Spleen (tissue), 11 donors: ENCODE measurements around the gene ATXN7L2. TPM values are rescaled to one million over a fixed set of nuclear protein-coding genes. Genes with fewer than 3 reads are reported as not detected.

Experiments
- DNase-seq: peaks from one replicate; pipeline ENCODE4 v3.0.0-alpha.2; 2020
- H3K27ac ChIP-seq, 8 donors: fragments of 200-600 bp; sonication (generic) in 7 of 8; 1 replicate in 4 of 8; 2 replicates in 4 of 8; pipeline versions ENCODE4 v1.5.0 to v1.8.0; 2016 to 2021; ENCODE audit warnings: inconsistent platforms in 4 of 8, mild to moderate bottlenecking in 4 of 8, moderate library complexity in 1 of 8
- H3K27me3 ChIP-seq, 7 donors: fragments of 200-600 bp; sonication (generic) in 6 of 7; replicated peaks in 1 of 7; 1 replicate in 4 of 7; 2 replicates in 3 of 7; pipeline versions ENCODE4 v1.5.0 to v1.8.0; 2016 to 2021; ENCODE audit warnings: inconsistent platforms in 3 of 7, mild to moderate bottlenecking in 1 of 7
- H3K36me3 ChIP-seq, 6 donors: fragments of 200-600 bp; sonication (generic) in 5 of 6; 1 replicate in 4 of 6; 2 replicates in 2 of 6; pipeline versions ENCODE4 v1.5.0 to v1.8.0; 2016 to 2021; ENCODE audit warnings: inconsistent platforms in 2 of 6
- H3K4me1 ChIP-seq, 6 donors: fragments of 200-600 bp; sonication (generic) in 5 of 6; 1 replicate in 3 of 6; 2 replicates in 3 of 6; pipeline versions ENCODE4 v1.5.0 to v1.8.0; 2016 to 2021; ENCODE audit warnings: inconsistent platforms in 3 of 6
- H3K4me3 ChIP-seq, 8 donors: fragments of 200-600 bp; sonication (generic) in 7 of 8; 1 replicate in 4 of 8; 2 replicates in 4 of 8; pipeline versions ENCODE4 v1.5.0 to v1.8.0; 2016 to 2021; ENCODE audit warnings: inconsistent platforms in 4 of 8, mild to moderate bottlenecking in 4 of 8, moderate library complexity in 2 of 8
- H3K9me3 ChIP-seq, 8 donors: fragments of 200-600 bp; sonication (generic) in 7 of 8; 1 replicate in 4 of 8; 2 replicates in 4 of 8; pipeline versions ENCODE4 v1.5.0 to v1.8.0; 2016 to 2021; ENCODE audit warnings: inconsistent platforms in 4 of 8
- CTCF ChIP-seq, 11 experiments: fragments of 200-600 bp in 7 of 11; fragments of 450-650 bp in 4 of 11; sonication (generic) in 4 of 11; IDR thresholded peaks in 8 of 11; conservative IDR thresholded peaks in 3 of 11; 1 replicate in 7 of 11; 2 replicates in 4 of 11; pipeline versions ENCODE4 v1.4.0 to v1.8.0; 2016 to 2021; ENCODE audit warnings: antibody characterized with exemption in 11 of 11, inconsistent platforms in 4 of 11, mild to moderate bottlenecking in 1 of 11
- POLR2A ChIP-seq, 3 donors: fragments of 450-650 bp; IDR thresholded peaks; one replicate each; pipeline ENCODE4 v1.5.1; 2017; ENCODE audit warnings: antibody characterized with exemption in 3 of 3, mild to moderate bottlenecking in 1 of 3
- POLR2AphosphoS5 ChIP-seq, 3 donors: sonication (generic); formaldehyde crosslinking; IDR thresholded peaks; one replicate each; pipeline ENCODE4 v1.5.1; 2017; ENCODE audit warnings: antibody characterized with exemption in 3 of 3
- WGBS, 5 donors: extraction: QIAGEN DNeasy Blood & Tissue Kit in 3 of 5; methylation state at CpG; one replicate each; pipeline versions ENCODE4 v1.1.5 to v1.1.7; 2013 to 2018; 5-methylcytosine and 5-hydroxymethylcytosine counted together
- intact Hi-C: fragments of 100-400 bp; cut with DNase I; formaldehyde crosslinking; loops from one replicate; pipeline ENCODE4 v1.15.0; 2023; ENCODE audit warnings: low total_unique reads
- polyA plus RNA-seq, 3 donors: library from polyadenylated mRNA; stranded (reverse); fragments of 200-250 nt; gene quantifications; one replicate each; pipeline ENCODE4 v1.2.1, GENCODE V29; 2013
- total RNA-seq, 7 donors: library from RNA; depleted of rRNA in 3 of 7; stranded (reverse); fragments of >200 nt in 3 of 7; fragmentation: NEBNext Ultra II Directional in 4 of 7; extraction: Animal tissue kit (Norgen Biotek cat#: 25700) in 4 of 7; gene quantifications; one replicate each; pipeline versions ENCODE4 v1.1.0 to v1.2.1, GENCODE V29; 2016 to 2021
- donor health status: healthy with polysubstance abuse.
- donor health status: DM: no; HTN: no; CAD: no; lungs with moderate emphysema.
- donor health status: DM: no; HTN: no; CAD: no.
- donor health status: Bipolar disorder and iron deficiency.
- donor health status: healthy.
- donor health status: DM: no; HTN: no; CAD: no.
- donor health status: DM: yes; HTN: yes; CAD: no.

The ATXN7L2 gene
- total and polyA plus RNA-seq, 10 donors, result 7.1 to 16.8 (median 8.8) TPM

GRCh38 chr1:109488696-109489095, 5.0 kb downstream of the ATXN7L2 start:
- Histone ChIP-seq H3K9me3 (no peaks in the 10 kb centered on the region), H3K27me3 (no peaks in the 10 kb centered on the region), H3K4me3 (no peak overlapping the region), H3K27ac (peak overlapping the region in 4 of 8 donors; percentile 26 to 51 (median 32)), H3K4me1 (peaks cover 12 to 85% (median 51%) of the 10 kb centered on the region in 6 donors), H3K36me3 (peaks cover 0 to 51% (median 0%) of the 10 kb centered on the region in 6 donors)
- WGBS, 5 donors, result 79 to 88% (median 83%) methylated on average over 11 to 12 of the region's 12 CpGs
- DNase-seq, result no peak
- TF ChIP-seq POLR2AphosphoS5 (IDR thresholded peaks at IDR 0.05), result no peak
- TF ChIP-seq CTCF (IDR thresholded peaks at IDR 0.05 in 8 of 11, conservative IDR thresholded peaks at IDR 0.05 in 3 of 11), result no peak
- TF ChIP-seq POLR2A (IDR thresholded peaks at IDR 0.05), result no peak
- intact Hi-C loops, result no loop called here

GRCh38 chr1:109490029-109490933, 6.6 kb downstream of the ATXN7L2 start:
- no peak overlapping the region for H3K4me3 ChIP-seq
- H3K9me3 ChIP-seq, result no peaks in the 10 kb centered on the region
- peak overlapping the region in 6 of 8 donors; percentile 14 to 64 (median 50) for H3K27ac ChIP-seq
- no peaks in the 10 kb centered on the region for H3K27me3 ChIP-seq
- peak; percentile 84 for DNase-seq
- H3K36me3 ChIP-seq, result peaks cover 0 to 51% (median 0%) of the 10 kb centered on the region in 6 donors
- H3K4me1 ChIP-seq, result peaks cover 14 to 84% (median 50%) of the 10 kb centered on the region in 6 donors
- TF ChIP-seq POLR2A (IDR thresholded peaks at IDR 0.05) (no peak), POLR2AphosphoS5 (IDR thresholded peaks at IDR 0.05) (no peak), CTCF (IDR thresholded peaks at IDR 0.05 in 8 of 11, conservative IDR thresholded peaks at IDR 0.05 in 3 of 11) (peak; percentile 64 to 92 (median 84))
- intact Hi-C loops, result loop anchor here (2.0 kb wide), 1 partner anchor 43 kb away; no protein-coding TSS in a partner anchor
- 85 to 97% (median 91%) methylated on average over 3 to 11 of the region's 11 CpGs for WGBS, 5 donors

- H3K27me3 ChIP-seq, result no peaks in the 10 kb centered on the region
- peaks cover 0 to 55% (median 2%) of the 10 kb centered on the region in 6 donors for H3K36me3 ChIP-seq
- peak overlapping the region in 6 of 8 donors; percentile 14 to 64 (median 50) for H3K27ac ChIP-seq
- H3K4me1 ChIP-seq, result peaks cover 19 to 84% (median 53%) of the 10 kb centered on the region in 6 donors
- intact Hi-C loops, result loop anchor here (2.0 kb wide), 1 partner anchor 42 kb away; no protein-coding TSS in a partner anchor
- DNase-seq, result peak; percentile 83
- H3K4me3 ChIP-seq, result no peak overlapping the region
- H3K9me3 ChIP-seq, result no peaks in the 10 kb centered on the region
- 74 to 92% (median 84%) methylated on average over 10 to 11 of the region's 11 CpGs for WGBS, 5 donors
- no peak for TF ChIP-seq POLR2A (IDR thresholded peaks at IDR 0.05)
- peak in 1 of 11 experiments; percentile 2 for TF ChIP-seq CTCF (IDR thresholded peaks at IDR 0.05 in 8 of 11, conservative IDR thresholded peaks at IDR 0.05 in 3 of 11)
- TF ChIP-seq POLR2AphosphoS5 (IDR thresholded peaks at IDR 0.05), result peak in 2 of 3 donors; percentile 52
Measured at GRCh38 chr1:109490934-109491302, 7.2 kb downstream of the ATXN7L2 start.

- intact Hi-C loops, result loop anchor here (2.0 kb wide), 1 partner anchor 41 kb away; no protein-coding TSS in a partner anchor
- peaks cover 0 to 55% (median 6%) of the 10 kb centered on the region in 6 donors for H3K36me3 ChIP-seq
Measured at GRCh38 chr1:109491372-109491771, 7.7 kb downstream of the ATXN7L2 start.

More at GRCh38 chr1:109491372-109491771, 7.7 kb downstream of the ATXN7L2 start:
- Histone ChIP-seq H3K9me3 (no peaks in the 10 kb centered on the region), H3K4me3 (no peak overlapping the region), H3K27ac (peak overlapping the region in 5 of 8 donors; percentile 36 to 64 (median 57)), H3K27me3 (no peaks in the 10 kb centered on the region), H3K4me1 (peaks cover 19 to 86% (median 55%) of the 10 kb centered on the region in 6 donors)
- DNase-seq, result no peak
- 69 to 90% (median 80%) methylated on average over 8 of the region's 8 CpGs for WGBS, 5 donors
- TF ChIP-seq CTCF (IDR thresholded peaks at IDR 0.05 in 8 of 11, conservative IDR thresholded peaks at IDR 0.05 in 3 of 11), result no peak
- TF ChIP-seq POLR2A (IDR thresholded peaks at IDR 0.05), result no peak
- TF ChIP-seq POLR2AphosphoS5 (IDR thresholded peaks at IDR 0.05), result no peak
